Liver (tissue), 9 donors: Measurements from ENCODE around the gene TTC21B. TPM values are rescaled to one million over a fixed set of nuclear protein-coding genes. Genes with fewer than 3 reads are reported as not detected.

ENCODE experiments used
- DNase-seq: peaks from one replicate; pipeline ENCODE4 v3.0.0-alpha.2; 2017; ENCODE audit warnings: low spot score
- H3K27ac ChIP-seq, 2 donors: one replicate each; pipeline ENCODE4 v1.7.0; 2013; ENCODE audit warnings: inconsistent platforms in 2 of 2, low read length in 2 of 2, control low read depth in 1 of 2, low read depth in 1 of 2, mild to moderate bottlenecking in 1 of 2
- H3K27me3 ChIP-seq, 4 donors: one replicate each; pipeline versions ENCODE4 v1.6.1 to v1.7.0; 2013; ENCODE audit warnings: low read length in 3 of 4, inconsistent platforms in 1 of 4, mild to moderate bottlenecking in 1 of 4, moderate library complexity in 1 of 4; ENCODE audit not compliant: control insufficient read depth in 4 of 4, insufficient read depth in 4 of 4
- H3K36me3 ChIP-seq, 4 donors: one replicate each; pipeline versions ENCODE4 v1.6.1 to v1.7.0; 2013; ENCODE audit warnings: low read length in 3 of 4, mild to moderate bottlenecking in 3 of 4, low read depth in 1 of 4, moderate library complexity in 1 of 4; ENCODE audit not compliant: control insufficient read depth in 4 of 4, insufficient read depth in 3 of 4
- H3K4me1 ChIP-seq, 4 donors: one replicate each; pipeline versions ENCODE4 v1.6.1 to v1.7.0; 2013; ENCODE audit warnings: low read length in 3 of 4, mild to moderate bottlenecking in 3 of 4, moderate library complexity in 1 of 4; ENCODE audit not compliant: control insufficient read depth in 4 of 4, insufficient read depth in 4 of 4
- H3K4me3 ChIP-seq, 3 donors: one replicate each; pipeline versions ENCODE4 v1.6.1 to v1.7.0; 2013; ENCODE audit warnings: low read length in 3 of 3, control low read depth in 1 of 3, low read depth in 1 of 3, mild to moderate bottlenecking in 1 of 3
- H3K9ac ChIP-seq, 2 donors: one replicate each; pipeline ENCODE4 v1.7.0; 2013; ENCODE audit warnings: low read length in 2 of 2, mild to moderate bottlenecking in 2 of 2, moderate library complexity in 2 of 2, control low read depth in 1 of 2, low read depth in 1 of 2
- H3K9me3 ChIP-seq, 4 donors: one replicate each; pipeline versions ENCODE4 v1.6.1 to v1.7.0; 2013; ENCODE audit warnings: low read length in 3 of 4; ENCODE audit not compliant: control insufficient read depth in 4 of 4
- ATF3 ChIP-seq: IDR thresholded peaks from 2 replicates; pipeline ENCODE4 v1.6.1; 2016; ENCODE audit warnings: antibody characterized with exemption
- CTCF ChIP-seq: fragments of 150-350 bp; IDR thresholded peaks from 2 replicates; pipeline ENCODE4 v1.5.1; 2017; ENCODE audit warnings: improper control_type of control experiment, low read depth, low read length; ENCODE audit not compliant: missing input control
- EGR1 ChIP-seq, 2 donors: IDR thresholded peaks; 2 replicates each; pipeline ENCODE4 v1.6.1; 2016 to 2018; ENCODE audit warnings: antibody characterized with exemption in 2 of 2, low read depth in 2 of 2
- FOXA1 ChIP-seq: IDR thresholded peaks from 2 replicates; pipeline ENCODE4 v1.6.1; 2016; ENCODE audit warnings: antibody characterized with exemption
- FOXA2 ChIP-seq: IDR thresholded peaks from 2 replicates; pipeline ENCODE4 v1.6.1; 2016; ENCODE audit warnings: antibody characterized with exemption
- GABPA ChIP-seq, 2 donors: IDR thresholded peaks in 1 of 2; conservative IDR thresholded peaks in 1 of 2; 2 replicates each; pipeline ENCODE4 v1.6.1; 2016; ENCODE audit warnings: antibody characterized with exemption in 2 of 2, mild to moderate bottlenecking in 1 of 2, moderate library complexity in 1 of 2
- HNF4A ChIP-seq, 2 donors: conservative IDR thresholded peaks; 2 replicates each; pipeline ENCODE4 v1.6.1; 2016; ENCODE audit warnings: antibody characterized with exemption in 2 of 2, mild to moderate bottlenecking in 2 of 2
- HNF4G ChIP-seq: IDR thresholded peaks from 2 replicates; pipeline ENCODE4 v1.6.1; 2016; ENCODE audit warnings: antibody characterized with exemption
- JUND ChIP-seq, 2 donors: IDR thresholded peaks; 2 replicates each; pipeline ENCODE4 v1.6.1; 2016; ENCODE audit warnings: antibody characterized with exemption in 2 of 2
- NR2F2 ChIP-seq: IDR thresholded peaks from 2 replicates; pipeline ENCODE4 v1.6.1; 2016; ENCODE audit warnings: antibody characterized with exemption
- RAD21 ChIP-seq, 2 donors: IDR thresholded peaks; 2 replicates each; pipeline ENCODE4 v1.6.1; 2016; ENCODE audit warnings: antibody characterized with exemption in 2 of 2, mild to moderate bottlenecking in 2 of 2
- REST ChIP-seq: IDR thresholded peaks from 2 replicates; pipeline ENCODE4 v1.6.1; 2016; ENCODE audit warnings: antibody characterized with exemption, mild to moderate bottlenecking
- RXRA ChIP-seq, 2 donors: IDR thresholded peaks; 2 replicates each; pipeline ENCODE4 v1.6.1; 2017 to 2018; ENCODE audit warnings: antibody characterized with exemption in 2 of 2, mild to moderate bottlenecking in 1 of 2
- SP1 ChIP-seq: IDR thresholded peaks from 2 replicates; pipeline ENCODE4 v1.6.1; 2018; ENCODE audit warnings: antibody characterized with exemption, mild to moderate bottlenecking
- TAF1 ChIP-seq: conservative IDR thresholded peaks from 2 replicates; pipeline ENCODE4 v1.6.1; 2016; ENCODE audit warnings: antibody characterized with exemption, mild to moderate bottlenecking
- YY1 ChIP-seq: IDR thresholded peaks from 2 replicates; pipeline ENCODE4 v1.6.1; 2016; ENCODE audit warnings: antibody characterized with exemption, mild to moderate bottlenecking
- WGBS: extraction: QIAGEN DNeasy Blood & Tissue Kit; methylation state at CpG from one replicate; pipeline ENCODE4 v1.1.7; 2013; 5-methylcytosine and 5-hydroxymethylcytosine counted together
- polyA plus RNA-seq, 2 donors: library from polyadenylated mRNA; stranded (reverse) in 1 of 2; unstranded in 1 of 2; fragments of 200-250 nt in 1 of 2; fragments of >200 nt in 1 of 2; fragmentation: Nextera tagmentation in 1 of 2; extraction: Ambion mirVana in 1 of 2; gene quantifications; one replicate each; pipeline versions ENCODE4 v1.2.1 to v1.2.3, GENCODE V29; 2013 to 2015
- total RNA-seq, 2 donors: library from RNA; depleted of rRNA; stranded (reverse); fragments of >200 nt; gene quantifications; one replicate each; pipeline ENCODE4 v1.2.3, GENCODE V29; 2014
- TF ChIP-seq, protein P1 (sequence below): IDR thresholded peaks from 2 replicates; pipeline ENCODE4 v1.6.1; 2016; ENCODE audit warnings: antibody characterized with exemption
- TF ChIP-seq, protein P2 (sequence below): IDR thresholded peaks from 2 replicates; pipeline ENCODE4 v1.6.1; 2016; ENCODE audit warnings: antibody characterized with exemption
- donor health status: healthy.
- donor health status: healthy.
- donor health status: healthy.
- donor health status: healthy.
- donor health status: healthy.

The TTC21B gene
- total and polyA plus RNA-seq, 4 donors, result 2.0 to 25.3 (median 12.7) TPM

DNA sequence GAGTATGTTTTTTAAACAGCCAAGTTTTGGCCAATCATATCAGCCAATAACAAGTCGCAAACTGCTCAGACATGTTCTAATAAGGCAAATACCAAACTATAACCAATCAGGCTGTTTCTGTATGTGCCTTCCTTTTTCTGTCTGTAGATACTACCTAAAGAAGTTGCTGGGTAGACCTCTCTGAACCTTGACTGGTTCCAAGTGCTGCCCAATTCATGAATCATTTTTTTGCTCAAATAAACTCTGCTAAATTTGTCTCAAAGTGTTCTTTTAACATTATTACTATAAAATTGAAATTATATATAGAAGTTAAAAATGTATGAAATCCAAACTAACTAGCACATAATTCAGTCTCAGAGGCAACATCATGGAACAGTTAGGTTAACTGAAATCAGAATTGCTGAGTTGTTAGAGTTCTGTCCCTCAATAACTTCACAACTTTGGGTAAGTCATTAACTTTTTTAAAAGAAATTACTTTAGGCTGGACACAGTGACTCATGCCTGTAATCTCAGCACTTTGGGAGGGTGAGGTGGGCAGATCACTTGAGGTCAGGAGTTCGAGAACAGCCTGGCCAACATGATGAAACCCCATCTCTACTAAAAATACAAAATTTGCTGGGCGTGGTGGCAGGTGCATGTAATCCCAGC lies 4.9 kb upstream of the TTC21B start:
- TF ChIP-seq RXRA (IDR thresholded peaks at IDR 0.05) (no peak), NR2F2 (no peak)
- WGBS, result 89% methylated on average over 3 of the region's 3 CpGs
- Histone ChIP-seq H3K4me1 (peaks cover 0 to 8% (median 5%) of the 10 kb centered on the region in 4 donors), H3K27ac (no peak overlapping the region), H3K27me3 (peaks cover 0 to under 1% (median 0%) of the 10 kb centered on the region in 4 donors), H3K4me3 (no peak overlapping the region), H3K36me3 (no peaks in the 10 kb centered on the region), H3K9me3 (no peaks in the 10 kb centered on the region), H3K9ac (no peak overlapping the region)
- no peak for DNase-seq

DNA sequence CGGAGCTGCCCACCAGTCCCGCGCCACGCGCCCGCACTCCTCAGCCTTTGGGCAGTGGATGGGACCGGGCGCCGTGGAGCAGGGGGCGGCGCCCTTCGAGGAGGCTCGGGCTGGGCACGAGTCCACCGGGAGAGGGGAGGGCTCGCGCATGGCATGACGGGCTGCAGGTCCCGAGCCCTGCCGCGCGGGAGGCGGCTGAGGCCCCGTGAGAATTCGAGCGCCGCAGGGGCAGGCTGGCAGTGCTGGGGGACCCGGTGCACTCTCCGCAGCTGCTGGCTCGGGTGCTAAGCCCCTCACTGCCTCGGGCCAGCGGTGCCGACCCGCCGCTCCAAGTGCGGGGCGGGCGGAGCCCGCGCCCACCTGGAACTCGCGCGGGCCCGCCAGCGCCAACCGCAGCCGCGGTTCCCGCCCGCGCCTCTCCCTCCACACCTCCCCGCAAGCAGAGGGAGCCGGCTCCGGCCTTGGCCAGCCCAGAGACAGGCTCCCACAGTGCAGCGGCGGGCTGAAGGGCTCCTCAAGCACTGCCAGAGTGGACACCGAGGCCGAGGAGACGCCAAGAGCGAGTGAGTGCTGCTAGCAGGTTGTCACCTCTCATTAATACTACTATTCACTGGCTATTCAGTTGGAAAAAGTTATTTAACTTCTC lies 3.6 kb upstream of the TTC21B start:
- Histone ChIP-seq H3K4me3 (no peak overlapping the region), H3K9me3 (no peaks in the 10 kb centered on the region), H3K27me3 (no peaks in the 10 kb centered on the region), H3K36me3 (no peaks in the 10 kb centered on the region), H3K4me1 (peaks cover 0 to 15% (median 11%) of the 10 kb centered on the region in 4 donors), H3K9ac (no peak overlapping the region), H3K27ac (no peak overlapping the region)
- DNase-seq, result no peak
- WGBS, result 81% methylated on average over 60 of the region's 60 CpGs
- no peak for TF ChIP-seq GABPA (IDR thresholded peaks at IDR 0.05 in 1 of 2, conservative IDR thresholded peaks at IDR 0.05 in 1 of 2)
- TF ChIP-seq SP1, result no peak
- TF ChIP-seq, protein P1, sequence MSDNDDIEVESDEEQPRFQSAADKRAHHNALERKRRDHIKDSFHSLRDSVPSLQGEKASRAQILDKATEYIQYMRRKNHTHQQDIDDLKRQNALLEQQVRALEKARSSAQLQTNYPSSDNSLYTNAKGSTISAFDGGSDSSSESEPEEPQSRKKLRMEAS, result no peak
- no peak for TF ChIP-seq YY1
- TF ChIP-seq RAD21 (IDR thresholded peaks at IDR 0.05), result no peak
- no peak for TF ChIP-seq FOXA1
- no peak for TF ChIP-seq NR2F2
- no peak for TF ChIP-seq FOXA2
- no peak for TF ChIP-seq CTCF
- no peak for TF ChIP-seq EGR1 (IDR thresholded peaks at IDR 0.05; ENCODE audit: low read depth in 2 of 2)
- TF ChIP-seq, protein P2, sequence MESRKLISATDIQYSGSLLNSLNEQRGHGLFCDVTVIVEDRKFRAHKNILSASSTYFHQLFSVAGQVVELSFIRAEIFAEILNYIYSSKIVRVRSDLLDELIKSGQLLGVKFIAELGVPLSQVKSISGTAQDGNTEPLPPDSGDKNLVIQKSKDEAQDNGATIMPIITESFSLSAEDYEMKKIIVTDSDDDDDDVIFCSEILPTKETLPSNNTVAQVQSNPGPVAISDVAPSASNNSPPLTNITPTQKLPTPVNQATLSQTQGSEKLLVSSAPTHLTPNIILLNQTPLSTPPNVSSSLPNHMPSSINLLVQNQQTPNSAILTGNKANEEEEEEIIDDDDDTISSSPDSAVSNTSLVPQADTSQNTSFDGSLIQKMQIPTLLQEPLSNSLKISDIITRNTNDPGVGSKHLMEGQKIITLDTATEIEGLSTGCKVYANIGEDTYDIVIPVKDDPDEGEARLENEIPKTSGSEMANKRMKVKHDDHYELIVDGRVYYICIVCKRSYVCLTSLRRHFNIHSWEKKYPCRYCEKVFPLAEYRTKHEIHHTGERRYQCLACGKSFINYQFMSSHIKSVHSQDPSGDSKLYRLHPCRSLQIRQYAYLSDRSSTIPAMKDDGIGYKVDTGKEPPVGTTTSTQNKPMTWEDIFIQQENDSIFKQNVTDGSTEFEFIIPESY, result no peak
- TF ChIP-seq ATF3, result no peak
- TF ChIP-seq TAF1, result no peak
- TF ChIP-seq HNF4G, result no peak
- no peak for TF ChIP-seq HNF4A (conservative IDR thresholded peaks at IDR 0.05)
- no peak for TF ChIP-seq JUND (IDR thresholded peaks at IDR 0.05)
- TF ChIP-seq RXRA (IDR thresholded peaks at IDR 0.05), result no peak
- no peak for TF ChIP-seq REST
